Fibroblast of villous mesenchyme (primary cell): ENCODE results near the gene SGCE. TPM values are rescaled to one million over a fixed set of nuclear protein-coding genes. Genes with fewer than 3 reads are reported as not detected.

Source experiments
- DNase-seq: peaks from one replicate; pipeline ENCODE4 v3.0.0-alpha.2; 2010; ENCODE audit warnings: low read depth
- H3K4me3 ChIP-seq: 2 replicates; pipeline ENCODE4 v1.5.1; 2011; ENCODE audit warnings: low read depth, mild to moderate bottlenecking, low read length
- CTCF ChIP-seq: IDR thresholded peaks from 2 replicates; pipeline ENCODE4 v1.5.1; 2012; ENCODE audit warnings: low read depth, mild to moderate bottlenecking, low read length; ENCODE audit not compliant: insufficient read depth
- total RNA-seq: library from RNA; depleted of rRNA; stranded (reverse); fragments of >200 nt; gene quantifications from 2 replicates; pipeline ENCODE4 v1.2.3, GENCODE V29; 2012

SGCE gene
- total RNA-seq, 1 donor: 92.8 TPM

- DNase-seq: no peak
- no peak overlapping the region for H3K4me3 ChIP-seq
- TF ChIP-seq CTCF: no peak
These were observed 43.7 kb downstream of the SGCE start for GRCh38 chr7:94612253-94612652.

DNA sequence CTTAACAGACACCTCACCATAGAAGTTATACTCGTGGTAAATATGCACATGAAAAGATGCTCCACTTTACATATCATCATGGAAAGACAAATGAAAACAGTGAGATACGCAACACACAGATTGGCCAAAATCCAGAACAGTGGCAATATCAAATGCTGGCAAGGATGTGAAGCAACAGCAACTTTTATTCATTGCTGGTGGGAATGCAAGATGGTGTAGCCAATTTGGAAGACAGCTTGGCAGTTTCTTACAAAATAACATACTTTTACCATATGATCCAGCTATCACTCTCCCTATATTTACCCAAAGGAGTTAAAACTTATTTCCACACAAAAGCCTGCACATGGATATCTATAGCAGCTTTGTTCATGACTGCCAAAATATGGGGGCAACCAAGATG, 46.4 kb downstream of the SGCE start:
- no peak overlapping the region for H3K4me3 ChIP-seq
- TF ChIP-seq CTCF: no peak
- no peak for DNase-seq

DNA sequence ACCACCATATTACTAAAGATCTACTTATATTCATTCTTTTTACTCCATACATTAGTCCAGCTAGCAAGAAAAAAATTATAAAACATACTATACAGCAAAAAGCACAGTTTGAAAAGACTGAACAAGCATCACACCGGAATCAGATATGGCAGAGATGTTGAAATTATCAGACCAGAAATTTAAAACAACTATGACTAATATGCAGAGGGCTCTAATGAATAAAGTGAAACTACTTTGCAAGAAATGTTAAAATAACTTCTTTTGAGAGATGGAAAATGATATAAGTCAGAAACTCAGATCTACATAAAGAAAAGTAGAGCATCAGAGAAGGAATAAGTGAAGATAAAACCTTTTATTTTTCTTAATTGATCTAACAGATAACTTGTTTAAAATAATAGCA, 50.9 kb downstream of the SGCE start:
- peak; percentile 21 for DNase-seq
- no peak overlapping the region for H3K4me3 ChIP-seq
- no peak for TF ChIP-seq CTCF

DNA sequence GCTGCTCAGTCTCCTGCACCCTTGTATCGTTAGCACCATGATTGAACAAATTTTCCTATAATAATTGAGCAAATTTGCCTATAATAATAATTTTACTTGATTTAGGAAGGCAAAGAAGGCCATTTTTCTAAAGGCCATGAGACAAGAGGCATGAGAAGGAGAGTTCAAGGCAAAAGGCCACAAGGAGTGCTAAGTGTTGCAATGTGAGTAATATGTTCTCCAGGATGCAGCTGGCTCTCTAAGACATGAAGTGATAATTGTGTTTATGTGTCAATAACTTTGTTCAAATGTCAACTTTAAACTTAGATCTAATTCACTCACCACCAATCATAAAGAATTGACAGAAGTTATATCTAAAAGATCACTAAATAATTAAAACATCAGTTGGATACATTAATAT, 53.8 kb downstream of the SGCE start:
- DNase-seq: peak; percentile 3
- no peak for TF ChIP-seq CTCF
- no peak overlapping the region for H3K4me3 ChIP-seq

DNA sequence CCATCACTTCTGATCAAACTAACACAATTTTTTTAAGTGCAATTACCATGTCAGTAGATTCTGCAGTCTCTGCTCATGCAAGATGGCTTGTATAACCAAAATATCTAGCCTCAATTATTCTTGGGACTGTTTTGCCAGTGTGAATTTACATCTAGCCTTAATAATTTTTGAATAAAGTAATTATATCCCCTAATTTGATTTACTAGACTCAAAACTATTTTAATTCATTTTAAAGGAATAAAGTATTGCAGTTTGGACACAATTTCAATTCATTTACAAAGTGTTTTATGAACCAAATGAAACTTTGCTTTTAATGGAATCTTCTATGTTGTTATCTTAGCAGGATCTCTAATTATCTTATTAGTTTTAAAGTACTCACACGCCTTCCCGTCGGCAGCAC, 55.7 kb downstream of the SGCE start:
- TF ChIP-seq CTCF: no peak
- no peak for DNase-seq
- H3K4me3 ChIP-seq: no peak overlapping the region

- no peak for DNase-seq
- TF ChIP-seq CTCF: no peak
- no peak overlapping the region for H3K4me3 ChIP-seq
These were observed 60.2 kb downstream of the SGCE start for GRCh38 chr7:94595717-94596116.

GRCh38 chr7:94594882-94595281, 61.1 kb downstream of the SGCE start:
- no peak for DNase-seq
- no peak overlapping the region for H3K4me3 ChIP-seq
- TF ChIP-seq CTCF: no peak
